ENCODE data around the gene WDR3.

The WDR3 gene

DNA sequence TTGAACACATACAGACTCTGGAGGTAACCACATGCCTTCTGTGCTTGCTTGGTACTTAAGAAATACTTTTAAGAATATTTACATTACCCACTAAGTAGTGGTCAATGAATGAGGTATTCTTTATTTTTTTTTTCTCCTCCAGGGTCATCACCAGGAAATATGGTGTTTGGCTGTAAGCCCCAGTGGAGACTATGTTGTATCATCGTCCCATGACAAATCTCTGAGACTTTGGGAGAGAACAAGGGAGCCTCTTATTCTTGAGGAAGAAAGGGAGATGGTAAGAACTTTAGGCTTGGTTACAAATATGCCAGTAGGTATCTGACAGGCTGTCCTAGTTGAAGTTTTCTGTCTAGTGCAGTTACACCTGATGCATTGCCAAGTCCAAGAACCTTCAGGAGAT is 22.8 kb downstream of the WDR3 start:
- DNase-seq (ENCODE audit: low read depth): no peak

- DNase-seq (ENCODE audit: low read depth): no peak
These were observed 29.8 kb downstream of the WDR3 start for GRCh38 chr1:117959364-117959763.

GRCh38 chr1:117964290-117965038 is 34.9 kb downstream of the WDR3 start:
- no peak for DNase-seq (ENCODE audit: low read depth)

GRCh38 chr1:117967477-117967876 is 37.9 kb downstream of the WDR3 start:
- no peak for DNase-seq (ENCODE audit: low read depth)

- no peak for DNase-seq (ENCODE audit: low read depth)
These were observed 38.3 kb downstream of the WDR3 start for GRCh38 chr1:117967881-117968280.

DNA sequence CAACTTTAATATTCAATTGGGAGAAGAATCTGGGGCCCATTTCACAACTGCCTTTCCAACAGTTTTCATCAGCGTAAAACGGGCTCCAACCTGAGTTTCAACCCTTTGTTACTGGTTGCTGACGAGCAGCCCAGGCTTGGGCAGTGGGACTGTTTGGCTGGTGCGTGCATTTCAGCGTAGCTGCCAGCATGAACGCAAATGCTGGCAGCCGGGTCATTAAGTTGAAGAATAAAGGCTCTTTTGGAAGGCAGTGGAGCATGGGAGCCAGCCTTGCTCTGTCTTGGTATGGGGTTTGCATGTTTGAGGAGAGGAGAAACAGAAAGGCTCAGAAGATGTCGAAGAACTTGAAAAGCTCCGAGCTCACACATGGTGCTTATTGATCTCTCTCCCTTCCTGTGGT is 40.7 kb downstream of the WDR3 start:
- no peak for DNase-seq (ENCODE audit: low read depth)

DNA sequence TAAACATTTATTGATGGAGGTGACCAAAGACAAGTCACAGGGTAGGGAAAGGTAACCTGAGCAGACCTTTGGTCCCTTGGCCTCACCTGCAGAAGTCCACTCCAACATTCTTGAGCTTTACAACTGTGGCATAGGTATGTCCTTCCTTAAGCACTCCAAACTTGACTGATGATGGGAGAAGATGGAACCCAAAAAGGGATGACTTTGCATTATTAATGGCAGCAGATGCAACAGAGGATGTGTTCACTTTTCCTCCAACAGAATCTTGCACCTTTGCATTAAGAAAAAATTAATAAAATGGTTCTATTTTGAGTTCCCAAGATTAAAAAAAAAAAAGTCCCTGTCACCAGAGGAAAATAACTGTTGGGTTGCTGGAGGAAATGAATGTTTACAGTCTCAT is 42.2 kb downstream of the WDR3 start:
- no peak for DNase-seq (ENCODE audit: low read depth)

DNA sequence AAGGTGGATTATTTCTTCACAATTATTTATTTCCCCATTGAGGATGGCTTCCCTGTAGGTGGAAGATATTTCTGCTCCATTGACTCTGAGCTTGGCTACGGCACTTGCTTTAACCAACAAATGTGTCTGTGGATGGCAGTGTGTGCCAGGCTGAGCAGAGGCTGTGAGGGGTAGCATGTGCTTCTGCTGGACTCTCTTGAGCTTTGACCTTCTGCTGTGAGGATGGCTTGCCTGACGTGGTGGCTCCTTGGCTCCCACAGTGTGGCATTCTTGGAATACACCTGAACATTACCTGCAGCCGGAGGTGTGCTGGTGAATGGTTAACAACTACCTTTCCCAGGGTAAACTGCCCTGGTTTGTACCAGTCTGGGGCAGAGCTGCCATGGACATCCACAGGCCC is 46.8 kb downstream of the WDR3 start:
- DNase-seq (ENCODE audit: low read depth): no peak

- DNase-seq (ENCODE audit: low read depth): no peak
These were observed 52.1 kb downstream of the WDR3 start for GRCh38 chr1:117981455-117982192.

DNA sequence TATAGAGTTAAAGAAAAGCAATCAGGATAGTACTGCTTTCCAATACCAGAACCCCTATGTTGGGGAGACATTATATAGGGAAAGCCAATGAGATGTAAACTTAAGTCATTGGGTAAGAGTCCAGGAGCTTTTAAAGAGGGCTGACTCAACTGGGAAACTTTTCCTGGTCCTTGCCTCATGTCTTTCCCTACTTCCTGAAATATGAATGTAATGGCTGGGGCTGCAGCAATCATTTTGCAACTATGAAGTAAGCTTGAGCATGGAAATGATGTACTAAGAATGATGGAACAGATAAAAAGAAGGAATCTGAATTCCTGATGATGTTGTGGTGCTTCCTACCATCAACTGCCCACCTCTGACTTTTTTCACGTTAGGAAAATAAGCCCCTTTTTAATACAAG is 55.7 kb downstream of the WDR3 start:
- DNase-seq (ENCODE audit: low read depth): no peak

- DNase-seq (ENCODE audit: low read depth): no peak
These were observed 56.4 kb downstream of the WDR3 start for GRCh38 chr1:117985973-117986372.

DNA sequence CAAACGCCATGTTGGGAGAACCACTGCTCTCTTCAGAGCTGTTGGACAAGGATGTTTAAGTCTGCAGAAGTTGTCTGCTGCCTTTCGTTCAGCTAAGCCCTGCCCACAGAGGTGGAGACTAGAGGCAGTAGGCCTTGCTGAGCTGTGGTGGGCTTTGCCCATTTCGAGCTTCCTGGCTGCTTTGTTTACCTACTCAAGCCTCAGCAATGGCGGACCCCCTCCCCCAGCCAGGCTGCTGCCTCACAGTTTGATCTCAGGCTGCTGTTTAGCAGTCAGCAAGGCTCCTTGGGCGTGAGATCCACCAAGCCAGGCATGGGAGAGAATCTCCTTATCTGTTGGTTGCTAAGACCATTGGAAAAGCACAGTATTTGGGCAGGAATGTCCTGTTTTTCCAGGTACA is 74.8 kb downstream of the WDR3 start:
- no peak for DNase-seq (ENCODE audit: low read depth)

DNA sequence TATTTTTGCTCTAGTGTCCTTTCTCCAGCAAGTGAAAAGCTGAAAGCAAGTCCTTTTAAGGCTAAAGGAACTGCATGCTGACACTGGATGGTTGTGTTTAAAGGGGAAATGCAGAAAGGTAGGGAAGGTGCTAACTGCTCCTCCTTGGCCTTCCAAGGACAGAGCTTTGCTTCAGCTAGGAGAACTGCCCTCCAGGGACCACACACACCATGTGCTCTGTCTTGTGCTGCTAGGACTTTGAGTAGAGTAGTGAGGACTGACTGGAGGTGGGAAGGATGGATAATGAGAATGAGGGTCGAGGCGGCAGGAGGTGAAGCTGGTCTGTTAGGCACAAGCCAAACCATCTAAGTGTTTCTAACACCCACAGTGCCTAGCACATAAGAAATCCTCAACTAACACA is 77.9 kb downstream of the WDR3 start:
- no peak for DNase-seq (ENCODE audit: low read depth)

DNA sequence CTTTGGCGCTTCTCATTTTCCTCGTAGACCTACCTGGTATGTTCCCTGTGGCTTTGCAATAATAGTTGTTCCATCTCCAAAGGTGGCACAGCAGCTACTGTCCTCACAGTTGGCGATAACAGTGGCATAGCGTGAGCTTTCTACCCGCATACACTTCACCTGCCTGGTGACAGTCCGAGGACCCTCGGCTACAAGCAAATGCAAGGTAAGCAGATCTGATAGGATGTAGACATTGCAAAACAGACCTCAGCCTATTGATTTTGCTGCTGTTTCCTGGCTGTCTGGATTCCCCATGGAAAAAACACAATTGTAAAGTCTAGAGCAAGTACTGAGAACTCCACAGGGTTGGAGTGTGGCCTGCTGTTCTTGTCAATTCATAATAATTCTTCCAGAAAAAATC is 78.5 kb downstream of the WDR3 start:
- no peak for DNase-seq (ENCODE audit: low read depth)

DNA sequence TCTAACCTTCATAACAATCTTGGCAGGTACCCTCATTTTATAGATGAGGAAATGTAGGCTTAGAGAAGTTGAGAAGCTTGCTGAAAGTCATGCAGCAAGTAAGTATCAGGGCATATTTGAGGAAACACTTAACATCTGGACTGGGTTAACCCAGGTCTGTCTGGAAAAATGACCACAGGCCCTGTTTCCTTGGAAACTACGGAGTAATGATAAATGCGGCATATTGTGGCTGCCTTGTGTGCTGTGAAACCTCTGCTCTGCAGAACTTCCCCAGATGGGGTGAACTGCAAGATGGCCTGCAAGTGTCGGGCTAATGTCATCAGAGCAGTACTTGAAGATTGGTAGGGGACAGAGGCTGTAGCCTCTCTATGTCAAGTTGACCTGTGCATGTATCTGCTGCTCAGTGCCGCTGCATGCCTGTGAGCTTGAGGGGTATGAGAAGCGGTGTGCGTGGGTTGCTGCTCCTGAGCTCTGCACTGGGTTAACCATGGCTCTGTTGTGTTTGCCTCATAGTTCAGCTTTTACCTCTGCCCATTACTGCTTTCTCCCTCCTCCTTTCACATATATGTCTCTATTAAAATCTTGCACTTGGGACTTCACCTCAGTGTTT is 83.1 kb downstream of the WDR3 start:
- no peak for DNase-seq (ENCODE audit: low read depth)

DNA sequence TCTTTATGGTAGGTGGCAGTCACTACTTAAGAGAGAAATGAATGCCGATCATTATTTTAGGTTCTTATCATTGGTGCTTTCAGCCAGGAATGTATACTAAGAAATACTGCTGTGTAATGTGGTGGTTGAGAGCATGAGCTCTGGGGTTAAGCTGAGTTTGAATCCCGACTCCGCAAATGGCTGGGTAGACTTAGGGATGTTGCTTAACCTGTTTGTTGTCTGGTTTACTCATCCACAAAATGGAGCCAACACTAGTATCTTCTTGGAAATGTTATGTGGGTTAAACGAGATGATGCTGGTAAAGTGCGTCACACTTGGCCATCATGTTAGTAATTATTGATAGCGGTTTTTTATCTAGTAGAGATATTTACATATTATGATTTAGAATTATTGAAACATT is 83.8 kb downstream of the WDR3 start:
- no peak for DNase-seq (ENCODE audit: low read depth)

DNA sequence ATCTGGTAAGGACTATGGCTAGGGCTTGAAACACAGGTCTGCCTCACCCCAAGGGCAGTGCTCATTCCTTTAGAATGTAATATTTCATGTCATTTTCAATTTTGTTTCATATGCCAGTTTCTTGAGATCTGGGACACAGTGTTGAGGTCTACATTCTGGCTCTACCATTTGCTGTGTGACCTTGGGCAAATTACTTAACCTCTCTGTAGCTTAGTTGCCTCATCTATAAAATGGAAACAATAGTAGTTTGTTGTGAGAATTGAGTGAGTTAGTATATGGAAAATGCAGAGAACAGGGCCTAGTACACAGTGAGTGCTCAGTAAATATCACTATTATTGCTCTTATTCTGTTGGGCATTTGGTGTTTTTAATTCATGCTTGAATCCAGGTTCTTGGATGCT is 84.4 kb downstream of the WDR3 start:
- DNase-seq (ENCODE audit: low read depth): no peak
